ENCODE measurements around the gene NLRP10. TPM values are rescaled to one million over a fixed set of nuclear protein-coding genes. Genes with fewer than 3 reads are reported as not detected.

NLRP10 gene, protein sequence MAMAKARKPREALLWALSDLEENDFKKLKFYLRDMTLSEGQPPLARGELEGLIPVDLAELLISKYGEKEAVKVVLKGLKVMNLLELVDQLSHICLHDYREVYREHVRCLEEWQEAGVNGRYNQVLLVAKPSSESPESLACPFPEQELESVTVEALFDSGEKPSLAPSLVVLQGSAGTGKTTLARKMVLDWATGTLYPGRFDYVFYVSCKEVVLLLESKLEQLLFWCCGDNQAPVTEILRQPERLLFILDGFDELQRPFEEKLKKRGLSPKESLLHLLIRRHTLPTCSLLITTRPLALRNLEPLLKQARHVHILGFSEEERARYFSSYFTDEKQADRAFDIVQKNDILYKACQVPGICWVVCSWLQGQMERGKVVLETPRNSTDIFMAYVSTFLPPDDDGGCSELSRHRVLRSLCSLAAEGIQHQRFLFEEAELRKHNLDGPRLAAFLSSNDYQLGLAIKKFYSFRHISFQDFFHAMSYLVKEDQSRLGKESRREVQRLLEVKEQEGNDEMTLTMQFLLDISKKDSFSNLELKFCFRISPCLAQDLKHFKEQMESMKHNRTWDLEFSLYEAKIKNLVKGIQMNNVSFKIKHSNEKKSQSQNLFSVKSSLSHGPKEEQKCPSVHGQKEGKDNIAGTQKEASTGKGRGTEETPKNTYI
- not detected for polyA plus RNA-seq

DNA sequence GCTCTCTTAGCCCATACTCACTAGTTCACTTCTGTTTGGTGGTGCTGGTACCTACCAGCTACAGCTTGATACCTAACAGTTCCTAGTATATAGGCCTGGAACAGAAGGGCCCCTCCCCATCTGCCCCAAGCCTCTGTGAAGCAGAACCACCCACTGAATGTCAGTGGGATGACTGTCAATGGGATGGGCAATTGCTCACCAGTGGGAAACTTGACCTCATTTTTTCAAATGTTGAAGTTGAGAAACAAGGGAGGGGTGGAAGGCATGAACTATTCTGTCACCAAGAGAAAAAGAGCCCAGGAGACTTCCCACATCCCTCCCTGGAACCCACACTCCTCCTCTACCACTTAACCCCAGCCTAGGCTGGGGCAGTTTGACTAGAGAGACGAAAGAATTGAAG lies at the start of gene NLRP10:
TSS of gene NLRP10 (minus strand) at position 62 of the 400 bp plus-strand sequence. CDS start 1,952 bp downstream, outside the sequence.
- no peak within 1 kb of the TSS for H3K4me3 ChIP-seq (ENCODE audit: low read depth in 1 of 2, low read length in 2 of 2)
- 84 to 100% methylated on average over 1 of the region's 1 CpG for WGBS, 2 donors
- no peaks in the 10 kb centered on the region for H3K36me3 ChIP-seq (ENCODE audit: control insufficient read depth in 2 of 2, insufficient read depth in 2 of 2, low read length in 1 of 2)
- no peak within 1 kb of the TSS for H3K27ac ChIP-seq (ENCODE audit: low read depth in 2 of 2, low read length in 1 of 2)
- H3K9me3 ChIP-seq (ENCODE audit: control insufficient read depth in 2 of 2, insufficient read depth in 1 of 2, low read depth in 1 of 2, low read length in 1 of 2), result peaks cover 0 to 3% of the 10 kb centered on the region in 2 donors
- H3K27me3 ChIP-seq (ENCODE audit: control insufficient read depth in 1 of 2, insufficient read depth in 2 of 2, low read length in 2 of 2), result peaks cover 0 to 4% of the 10 kb centered on the region in 2 donors
- no peaks in the 10 kb centered on the region for H3K4me1 ChIP-seq (ENCODE audit: control insufficient read depth in 2 of 2, insufficient read depth in 2 of 2, low read length in 1 of 2)

DNA sequence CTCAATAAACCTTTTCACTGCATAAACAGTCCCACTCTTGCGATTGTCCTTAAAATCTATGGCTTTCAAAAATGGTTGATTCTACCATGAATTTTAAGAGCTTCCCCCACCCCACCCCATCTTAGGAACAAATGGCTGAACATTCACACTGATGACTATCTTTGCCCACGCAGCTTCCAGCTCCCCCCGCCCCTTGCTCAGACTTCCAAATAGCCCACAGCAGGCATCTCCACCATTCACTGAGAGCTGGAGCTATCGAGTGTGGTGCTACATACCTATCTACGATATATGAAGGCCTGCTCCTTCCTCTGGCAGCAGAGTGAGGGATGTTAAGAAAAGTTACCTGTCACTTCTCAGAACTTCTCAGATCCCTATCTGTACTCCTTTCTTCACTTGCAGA lies 48.6 kb upstream of the NLRP10 start:
- no peaks in the 10 kb centered on the region for H3K9me3 ChIP-seq (ENCODE audit: control insufficient read depth in 2 of 2, insufficient read depth in 1 of 2, low read depth in 1 of 2, low read length in 1 of 2)
- no peak overlapping the region for H3K4me3 ChIP-seq (ENCODE audit: low read depth in 1 of 2, low read length in 2 of 2)
- no peaks in the 10 kb centered on the region for H3K36me3 ChIP-seq (ENCODE audit: control insufficient read depth in 2 of 2, insufficient read depth in 2 of 2, low read length in 1 of 2)
- 81% methylated on average over 5 of the region's 5 CpGs for WGBS, 2 donors
- no peak overlapping the region for H3K27ac ChIP-seq (ENCODE audit: low read depth in 2 of 2, low read length in 1 of 2)
- peaks cover 0 to 4% of the 10 kb centered on the region in 2 donors for H3K4me1 ChIP-seq (ENCODE audit: control insufficient read depth in 2 of 2, insufficient read depth in 2 of 2, low read length in 1 of 2)
- no peaks in the 10 kb centered on the region for H3K27me3 ChIP-seq (ENCODE audit: control insufficient read depth in 1 of 2, insufficient read depth in 2 of 2, low read length in 2 of 2)

GRCh38 chr11:8011981-8012444 lies 46.8 kb upstream of the NLRP10 start:
- Histone ChIP-seq H3K9me3 (ENCODE audit: control insufficient read depth in 2 of 2, insufficient read depth in 1 of 2, low read depth in 1 of 2, low read length in 1 of 2) (no peaks in the 10 kb centered on the region), H3K4me3 (ENCODE audit: low read depth in 1 of 2, low read length in 2 of 2) (no peak overlapping the region), H3K27me3 (ENCODE audit: control insufficient read depth in 1 of 2, insufficient read depth in 2 of 2, low read length in 2 of 2) (no peaks in the 10 kb centered on the region), H3K27ac (ENCODE audit: low read depth in 2 of 2, low read length in 1 of 2) (no peak overlapping the region), H3K4me1 (ENCODE audit: control insufficient read depth in 2 of 2, insufficient read depth in 2 of 2, low read length in 1 of 2) (no peaks in the 10 kb centered on the region), H3K36me3 (ENCODE audit: control insufficient read depth in 2 of 2, insufficient read depth in 2 of 2, low read length in 1 of 2) (no peaks in the 10 kb centered on the region)
- 48 to 54% methylated on average over 4 of the region's 4 CpGs for WGBS, 2 donors

DNA sequence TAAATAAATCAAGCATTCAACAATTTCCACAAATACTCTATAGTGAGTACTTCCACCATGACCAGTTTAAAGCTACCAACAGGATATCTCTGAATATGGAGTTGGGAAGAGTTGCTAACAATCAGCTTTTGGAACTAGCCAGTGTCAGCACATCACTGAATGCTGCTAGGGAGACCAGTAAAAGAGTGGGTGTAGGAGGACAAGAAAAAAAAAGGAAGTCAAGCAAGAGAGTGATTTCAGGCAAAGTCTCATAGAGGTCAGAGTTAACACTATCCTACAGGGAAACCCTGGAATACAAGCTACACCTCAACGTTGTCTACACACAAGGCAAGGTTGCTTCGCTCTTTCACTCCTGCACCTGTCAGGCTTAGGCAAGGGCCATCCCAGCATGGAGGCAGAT lies 46.1 kb upstream of the NLRP10 start:
- no peaks in the 10 kb centered on the region for H3K27me3 ChIP-seq (ENCODE audit: control insufficient read depth in 1 of 2, insufficient read depth in 2 of 2, low read length in 2 of 2)
- H3K36me3 ChIP-seq (ENCODE audit: control insufficient read depth in 2 of 2, insufficient read depth in 2 of 2, low read length in 1 of 2), result no peaks in the 10 kb centered on the region
- H3K9me3 ChIP-seq (ENCODE audit: control insufficient read depth in 2 of 2, insufficient read depth in 1 of 2, low read depth in 1 of 2, low read length in 1 of 2), result no peaks in the 10 kb centered on the region
- 81 to 84% methylated on average over 2 of the region's 2 CpGs for WGBS, 2 donors
- no peaks in the 10 kb centered on the region for H3K4me1 ChIP-seq (ENCODE audit: control insufficient read depth in 2 of 2, insufficient read depth in 2 of 2, low read length in 1 of 2)
- no peak overlapping the region for H3K27ac ChIP-seq (ENCODE audit: low read depth in 2 of 2, low read length in 1 of 2)
- no peak overlapping the region for H3K4me3 ChIP-seq (ENCODE audit: low read depth in 1 of 2, low read length in 2 of 2)

GRCh38 chr11:8009856-8010255 lies 44.6 kb upstream of the NLRP10 start:
- H3K4me3 ChIP-seq (ENCODE audit: low read depth in 1 of 2, low read length in 2 of 2), result no peak overlapping the region
- 93 to 94% methylated on average over 3 of the region's 3 CpGs for WGBS, 2 donors
- no peaks in the 10 kb centered on the region for H3K36me3 ChIP-seq (ENCODE audit: control insufficient read depth in 2 of 2, insufficient read depth in 2 of 2, low read length in 1 of 2)
- H3K9me3 ChIP-seq (ENCODE audit: control insufficient read depth in 2 of 2, insufficient read depth in 1 of 2, low read depth in 1 of 2, low read length in 1 of 2), result no peaks in the 10 kb centered on the region
- H3K27ac ChIP-seq (ENCODE audit: low read depth in 2 of 2, low read length in 1 of 2), result no peak overlapping the region
- H3K4me1 ChIP-seq (ENCODE audit: control insufficient read depth in 2 of 2, insufficient read depth in 2 of 2, low read length in 1 of 2), result no peaks in the 10 kb centered on the region
- no peaks in the 10 kb centered on the region for H3K27me3 ChIP-seq (ENCODE audit: control insufficient read depth in 1 of 2, insufficient read depth in 2 of 2, low read length in 2 of 2)

GRCh38 chr11:8008212-8008611 lies 43.0 kb upstream of the NLRP10 start:
- no peak overlapping the region for H3K4me3 ChIP-seq (ENCODE audit: low read depth in 1 of 2, low read length in 2 of 2)
- no peaks in the 10 kb centered on the region for H3K4me1 ChIP-seq (ENCODE audit: control insufficient read depth in 2 of 2, insufficient read depth in 2 of 2, low read length in 1 of 2)
- 43 to 47% methylated on average over 4 of the region's 4 CpGs for WGBS, 2 donors
- no peaks in the 10 kb centered on the region for H3K27me3 ChIP-seq (ENCODE audit: control insufficient read depth in 1 of 2, insufficient read depth in 2 of 2, low read length in 2 of 2)
- no peak overlapping the region for H3K27ac ChIP-seq (ENCODE audit: low read depth in 2 of 2, low read length in 1 of 2)
- no peaks in the 10 kb centered on the region for H3K36me3 ChIP-seq (ENCODE audit: control insufficient read depth in 2 of 2, insufficient read depth in 2 of 2, low read length in 1 of 2)
- no peaks in the 10 kb centered on the region for H3K9me3 ChIP-seq (ENCODE audit: control insufficient read depth in 2 of 2, insufficient read depth in 1 of 2, low read depth in 1 of 2, low read length in 1 of 2)

- H3K9me3 ChIP-seq (ENCODE audit: control insufficient read depth in 2 of 2, insufficient read depth in 1 of 2, low read depth in 1 of 2, low read length in 1 of 2), result no peaks in the 10 kb centered on the region
- H3K4me3 ChIP-seq (ENCODE audit: low read depth in 1 of 2, low read length in 2 of 2), result no peak overlapping the region
- no peaks in the 10 kb centered on the region for H3K27me3 ChIP-seq (ENCODE audit: control insufficient read depth in 1 of 2, insufficient read depth in 2 of 2, low read length in 2 of 2)
- no peaks in the 10 kb centered on the region for H3K4me1 ChIP-seq (ENCODE audit: control insufficient read depth in 2 of 2, insufficient read depth in 2 of 2, low read length in 1 of 2)
- H3K27ac ChIP-seq (ENCODE audit: low read depth in 2 of 2, low read length in 1 of 2), result no peak overlapping the region
- H3K36me3 ChIP-seq (ENCODE audit: control insufficient read depth in 2 of 2, insufficient read depth in 2 of 2, low read length in 1 of 2), result no peaks in the 10 kb centered on the region
Measured at GRCh38 chr11:8006349-8006977, 41.2 kb upstream of the NLRP10 start.

GRCh38 chr11:8005556-8005955 lies 40.3 kb upstream of the NLRP10 start:
- Histone ChIP-seq H3K36me3 (ENCODE audit: control insufficient read depth in 2 of 2, insufficient read depth in 2 of 2, low read length in 1 of 2) (no peaks in the 10 kb centered on the region), H3K4me3 (ENCODE audit: low read depth in 1 of 2, low read length in 2 of 2) (no peak overlapping the region), H3K9me3 (ENCODE audit: control insufficient read depth in 2 of 2, insufficient read depth in 1 of 2, low read depth in 1 of 2, low read length in 1 of 2) (no peaks in the 10 kb centered on the region), H3K27me3 (ENCODE audit: control insufficient read depth in 1 of 2, insufficient read depth in 2 of 2, low read length in 2 of 2) (no peaks in the 10 kb centered on the region), H3K4me1 (ENCODE audit: control insufficient read depth in 2 of 2, insufficient read depth in 2 of 2, low read length in 1 of 2) (no peaks in the 10 kb centered on the region), H3K27ac (ENCODE audit: low read depth in 2 of 2, low read length in 1 of 2) (no peak overlapping the region)

DNA sequence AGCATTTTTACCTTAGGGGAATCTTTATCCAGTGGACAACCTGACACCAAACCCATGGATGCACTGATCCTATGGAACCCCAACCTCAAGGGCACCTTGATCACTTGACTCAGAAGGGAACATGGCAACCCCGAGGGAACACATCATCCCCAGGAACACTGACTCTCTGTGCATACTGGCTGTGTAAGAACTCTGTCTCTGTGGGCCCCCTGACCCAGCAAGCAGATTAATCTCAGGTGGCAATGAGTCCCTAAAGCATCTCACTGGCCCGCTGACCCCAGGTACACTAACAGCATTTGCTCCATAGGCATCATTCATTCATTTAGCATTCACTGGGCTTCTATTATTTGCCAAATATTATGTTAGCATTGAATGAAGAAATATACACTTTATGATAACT lies 38.8 kb upstream of the NLRP10 start:
- Histone ChIP-seq H3K9me3 (ENCODE audit: control insufficient read depth in 2 of 2, insufficient read depth in 1 of 2, low read depth in 1 of 2, low read length in 1 of 2) (no peaks in the 10 kb centered on the region), H3K4me3 (ENCODE audit: low read depth in 1 of 2, low read length in 2 of 2) (no peak overlapping the region), H3K4me1 (ENCODE audit: control insufficient read depth in 2 of 2, insufficient read depth in 2 of 2, low read length in 1 of 2) (no peaks in the 10 kb centered on the region), H3K27ac (ENCODE audit: low read depth in 2 of 2, low read length in 1 of 2) (no peak overlapping the region), H3K36me3 (ENCODE audit: control insufficient read depth in 2 of 2, insufficient read depth in 2 of 2, low read length in 1 of 2) (no peaks in the 10 kb centered on the region), H3K27me3 (ENCODE audit: control insufficient read depth in 1 of 2, insufficient read depth in 2 of 2, low read length in 2 of 2) (no peaks in the 10 kb centered on the region)
- 90 to 95% methylated on average over 2 of the region's 2 CpGs for WGBS, 2 donors

All from esophagus (tissue), 2 donors.